HG02763 (cell line): Measurements from ENCODE around the gene GUCD1.
"Not testable (repeated sequence)": the region's sequence is repeated elsewhere in the genome, so short reads cannot be mapped to it uniquely, and the experiment has no call there.

Experiments
- ATAC-seq: cut with Tn5 transposase; IDR thresholded peaks from one replicate; pipeline ENCODE4 v1.9.1; 2021; ENCODE audit warnings: mild to moderate bottlenecking, moderate library complexity; ENCODE audit not compliant: unreplicated experiment

The GUCD1 gene

DNA sequence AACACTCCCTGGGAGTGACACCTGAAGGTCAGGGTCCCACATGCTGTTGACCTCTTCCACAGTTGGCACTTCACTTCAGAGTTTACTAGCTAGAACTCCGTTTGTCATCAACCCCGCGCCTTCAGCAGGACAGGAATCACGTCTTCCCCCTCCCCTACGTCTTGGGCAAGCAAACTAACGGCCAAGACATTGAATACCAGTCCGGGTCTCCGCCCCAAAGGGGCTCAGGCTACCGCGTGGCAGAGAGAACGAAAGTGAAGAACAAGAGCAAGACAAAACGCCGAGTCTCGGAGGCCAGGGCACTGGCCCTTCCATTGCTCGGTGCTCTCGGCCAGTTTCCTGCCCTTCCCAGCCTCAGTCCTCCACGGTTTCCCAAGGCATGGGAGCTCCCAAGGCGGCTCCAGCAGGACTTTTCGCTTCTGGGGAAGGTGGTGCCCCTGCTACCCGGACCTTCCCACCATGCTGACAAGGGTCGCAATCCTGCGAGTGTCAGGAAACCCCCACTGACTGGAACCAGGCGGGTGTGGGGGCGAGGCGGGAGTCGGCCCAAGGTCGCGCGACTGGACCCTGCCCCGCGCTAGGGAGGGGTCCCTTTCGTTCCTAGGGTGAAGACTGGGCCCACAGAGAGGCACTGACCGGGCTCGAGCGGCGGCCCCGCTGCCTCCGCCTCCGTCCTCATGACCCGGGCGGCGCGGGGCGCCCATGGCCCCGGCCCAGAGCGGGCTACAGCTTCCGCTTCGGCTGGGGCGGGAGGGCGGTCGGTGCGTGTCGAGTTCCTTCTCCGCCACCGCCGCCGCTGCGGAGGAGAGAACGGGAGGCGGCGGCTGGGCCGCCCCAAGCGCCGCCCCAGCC is at the start of gene GUCD1:
Gene GUCD1 (minus strand): TSS at position 826 of the 852 bp plus-strand sequence. CDS start 147 bp downstream, at position 679.
- peak; percentile 15 for ATAC-seq

DNA sequence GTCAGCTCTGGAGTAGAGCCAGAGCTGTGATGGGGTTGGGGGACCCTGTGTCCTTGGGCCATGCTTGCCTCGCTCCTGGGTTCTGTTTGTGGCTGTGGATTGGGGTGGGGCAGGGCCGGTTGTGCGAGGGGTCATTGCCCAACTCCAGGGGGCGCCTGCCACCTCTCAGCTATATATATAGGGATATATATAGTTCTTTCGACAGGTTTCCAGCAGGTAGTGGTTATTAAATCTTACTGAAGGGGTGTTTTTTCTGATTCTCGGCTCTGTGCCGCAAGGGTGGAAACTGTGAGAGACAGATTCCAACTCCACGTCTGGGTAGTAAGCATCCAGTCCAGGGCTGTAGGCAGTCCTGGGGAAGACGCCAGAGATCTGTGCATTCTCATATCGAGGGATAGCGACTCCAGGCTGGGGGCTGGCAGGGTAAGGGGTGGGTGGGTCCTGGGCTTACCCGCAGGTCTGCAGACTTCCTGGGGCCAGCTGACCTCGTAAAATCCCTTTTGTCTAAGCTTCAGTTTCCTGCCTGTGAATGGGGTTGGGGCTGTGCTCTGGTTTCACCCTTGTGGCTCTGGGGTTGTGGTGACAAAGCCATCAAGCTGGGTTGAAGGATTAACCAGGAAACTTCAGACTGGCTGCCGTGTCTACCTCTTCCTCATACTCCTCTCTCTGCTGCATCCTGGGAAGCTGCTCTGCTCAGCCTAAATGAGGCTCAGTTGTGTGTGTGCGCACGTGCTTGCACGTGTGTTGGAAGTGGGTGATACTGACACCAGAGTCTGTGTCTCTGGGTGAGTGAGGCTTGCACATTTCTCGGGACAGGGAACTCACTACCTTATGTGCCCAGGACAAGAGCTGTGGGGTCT is 49.1 kb upstream of the GUCD1 start:
- ATAC-seq: not testable (repeated sequence)

DNA sequence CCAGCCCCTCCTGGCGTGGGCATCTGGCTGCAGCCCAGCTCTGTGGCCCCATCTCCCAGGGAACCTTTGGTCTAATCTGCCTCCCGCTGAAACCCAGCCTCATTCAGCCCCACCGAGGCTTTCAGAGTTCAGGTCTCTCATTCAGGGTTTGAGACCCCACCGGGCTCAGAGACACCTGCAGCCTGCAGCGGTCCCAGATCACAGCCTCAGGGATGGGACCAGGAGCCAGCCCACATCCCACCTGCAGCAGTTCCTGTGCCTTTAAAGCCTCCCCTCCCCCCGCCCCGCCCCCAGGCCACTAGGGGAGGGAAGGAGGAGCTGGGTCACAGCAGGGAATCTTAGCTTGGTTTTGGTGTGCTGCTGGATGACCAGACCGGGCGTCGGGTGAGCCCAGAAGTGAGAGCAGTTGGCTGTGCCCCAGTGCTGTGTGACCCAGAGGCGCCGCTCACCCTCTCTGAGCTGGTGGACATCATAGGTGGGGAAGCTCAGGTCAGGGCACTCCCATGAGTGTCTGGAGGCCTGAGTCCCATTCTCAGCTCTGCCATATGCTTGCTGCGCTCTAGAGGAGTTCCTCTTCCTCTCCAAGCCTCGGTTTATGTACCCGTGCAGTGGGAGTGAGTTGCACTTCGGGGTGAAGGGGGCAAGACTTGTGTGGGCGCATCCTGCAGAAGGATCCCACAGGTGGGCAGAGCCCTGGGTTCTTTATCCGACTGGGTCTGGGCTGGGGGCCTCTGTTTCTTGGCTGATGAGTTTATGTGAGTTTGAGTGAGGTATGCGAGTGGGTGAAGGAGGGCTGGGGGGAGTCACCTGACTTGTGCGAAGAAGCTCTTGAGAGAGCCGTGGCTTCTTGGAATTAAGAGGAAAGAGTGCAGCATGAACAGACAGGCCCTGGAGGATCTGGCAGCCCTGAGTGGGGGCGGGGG is 48.2 kb upstream of the GUCD1 start, which contains the start of gene GGT1:
Gene GGT1 (plus strand): TSS at position 347 of the 923 bp plus-strand sequence. CDS start 7,889 bp downstream, outside the sequence.
- not testable (repeated sequence) for ATAC-seq

DNA sequence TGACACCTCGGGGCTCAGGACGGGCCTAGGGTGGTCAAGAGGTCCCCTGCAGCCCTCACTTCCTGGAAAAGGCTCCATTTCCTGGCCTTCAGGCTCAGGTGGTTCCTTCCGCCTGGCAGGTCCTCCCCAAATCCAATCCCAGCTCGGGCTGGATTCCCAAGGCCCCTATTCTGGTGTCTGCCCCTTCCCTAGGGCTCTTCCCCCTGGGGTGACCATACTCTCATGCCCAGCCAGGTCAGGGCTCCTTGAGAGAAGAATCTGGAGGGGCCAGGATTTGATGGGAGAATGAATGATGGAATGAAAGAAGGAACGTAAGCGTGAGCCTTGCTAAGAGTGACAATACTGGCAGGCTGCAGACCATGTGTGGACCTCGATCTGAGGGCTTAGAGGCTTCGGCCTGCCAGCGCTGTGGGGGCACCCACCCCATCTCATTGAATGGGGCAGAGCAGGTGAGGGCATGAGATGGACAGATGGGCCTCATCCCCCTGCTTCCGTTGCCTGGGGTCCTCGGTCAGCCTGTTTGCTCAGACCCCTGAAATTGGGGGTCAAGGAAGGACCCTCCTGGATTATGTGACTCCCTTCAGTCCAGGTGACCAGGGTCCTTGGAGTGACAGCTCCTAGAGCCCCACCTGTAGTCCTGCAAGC is 47.3 kb upstream of the GUCD1 start:
- ATAC-seq: not testable (repeated sequence)

DNA sequence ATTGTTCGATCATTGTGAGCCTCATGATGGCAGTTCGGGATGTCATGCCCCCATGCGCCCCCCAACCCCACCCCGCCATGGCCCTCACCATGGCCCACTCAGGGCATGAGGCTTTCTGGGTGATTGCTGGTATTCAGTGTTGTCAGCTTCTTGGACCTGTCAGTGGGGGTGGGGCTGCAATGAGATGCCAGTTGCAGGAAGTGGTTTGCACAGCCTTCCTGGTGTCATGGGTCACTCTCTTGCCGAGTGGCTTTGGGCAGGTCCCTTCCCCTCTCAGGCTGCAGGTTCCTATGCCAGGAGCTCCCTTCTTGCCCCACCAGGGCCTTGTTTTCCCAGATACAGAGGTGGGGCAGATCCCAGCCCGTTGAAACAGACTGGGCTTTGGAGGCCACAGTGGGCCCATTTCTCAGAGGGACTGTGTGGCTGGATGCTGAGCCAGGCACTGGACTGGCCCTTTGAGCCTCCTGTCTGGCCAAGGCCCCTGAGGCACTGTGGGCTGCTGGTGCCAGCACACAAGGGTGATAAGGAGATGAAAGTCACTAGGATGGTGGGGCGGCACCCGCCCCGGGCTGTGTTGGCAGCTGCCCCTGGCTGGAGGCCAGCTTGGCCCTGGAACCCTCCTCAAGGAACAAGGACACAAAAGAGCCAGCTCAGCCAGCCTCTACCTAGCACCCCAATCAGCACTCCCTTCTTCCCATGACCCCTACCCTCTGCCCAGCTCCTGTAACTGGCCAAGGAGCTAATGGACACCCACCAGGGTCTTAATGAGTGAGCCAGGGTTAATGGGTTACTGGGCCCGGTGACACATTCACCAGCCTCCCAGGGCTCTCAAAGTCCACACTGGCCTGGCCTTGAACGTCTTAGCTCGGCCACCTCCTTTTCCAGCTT is 46.5 kb upstream of the GUCD1 start:
- no peak for ATAC-seq

DNA sequence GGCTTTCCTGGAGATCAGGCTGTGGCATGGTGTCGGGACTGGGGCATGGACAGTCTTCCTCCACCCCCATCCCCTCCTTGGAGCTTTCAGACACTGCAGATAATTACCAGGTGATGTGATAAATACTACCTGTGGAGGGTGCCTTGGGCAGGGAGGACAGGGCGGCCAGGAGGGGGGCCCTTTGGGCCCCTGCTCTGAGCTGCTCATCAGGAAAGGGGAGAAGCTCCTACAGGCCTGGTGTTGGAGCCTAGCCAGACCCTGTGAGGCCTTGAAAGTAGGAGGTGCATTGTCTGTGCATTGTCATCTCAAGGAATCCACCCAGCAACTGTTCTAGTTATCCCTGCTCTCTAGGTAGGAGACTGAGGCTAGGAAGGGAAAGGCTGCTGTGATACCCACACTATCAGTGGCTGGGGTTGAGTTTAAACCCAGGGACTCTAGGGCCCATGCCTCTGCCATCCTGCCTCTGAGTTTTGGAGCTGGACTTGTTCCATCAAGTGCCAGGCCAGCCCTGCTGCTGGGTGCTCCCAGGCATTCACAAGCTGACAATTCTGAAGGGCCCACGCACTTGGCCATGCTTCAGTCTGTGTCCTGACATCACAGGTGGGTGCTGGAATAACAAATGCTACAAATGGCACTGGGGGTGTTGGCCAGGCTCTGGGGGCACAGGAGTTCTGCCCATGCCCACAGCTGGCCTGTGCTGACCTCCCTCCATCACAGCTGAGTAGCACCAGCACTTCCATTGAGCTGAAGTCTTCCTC is 45.2 kb upstream of the GUCD1 start:
- not testable (repeated sequence) for ATAC-seq

DNA sequence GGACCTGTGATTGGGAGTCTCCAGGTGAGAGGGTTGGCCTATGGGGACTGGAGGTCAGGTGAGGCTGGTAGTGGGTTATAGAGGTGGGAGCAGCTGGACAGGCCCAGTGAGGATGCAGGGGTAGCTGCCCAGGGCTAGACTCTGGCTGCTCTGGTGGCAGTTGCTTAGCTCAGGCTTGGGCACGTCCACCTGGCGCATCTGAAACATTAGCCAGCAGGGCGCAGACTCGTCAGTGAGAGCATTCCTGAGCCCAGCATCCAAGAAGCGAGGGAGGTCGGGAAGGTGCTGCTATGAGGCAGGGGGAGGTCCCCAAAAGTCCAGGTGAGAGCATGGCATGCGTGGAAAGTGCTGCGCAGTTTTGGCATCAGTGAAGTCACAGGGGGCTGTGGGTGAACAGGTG is 44.6 kb upstream of the GUCD1 start:
- no peak for ATAC-seq

DNA sequence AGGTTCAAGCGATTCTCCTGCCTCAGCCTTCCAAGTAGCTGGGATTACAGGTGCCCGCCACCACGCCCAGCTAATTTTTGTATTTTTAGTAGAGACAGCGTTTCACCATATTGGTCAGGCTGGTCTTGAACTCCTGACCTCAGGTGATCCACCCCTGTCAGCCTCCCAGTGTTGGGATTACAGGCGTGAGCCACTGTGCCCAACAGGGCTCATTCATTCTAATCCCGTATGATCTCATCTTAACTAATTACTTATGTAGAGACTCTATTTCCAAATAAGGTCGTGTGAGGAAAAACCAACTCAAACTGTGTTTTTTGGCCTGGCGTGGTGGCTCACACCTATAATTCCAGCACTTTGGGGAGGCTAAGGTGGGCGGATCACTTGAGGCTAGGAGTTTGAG is 42.1 kb upstream of the GUCD1 start:
- not testable (repeated sequence) for ATAC-seq

DNA sequence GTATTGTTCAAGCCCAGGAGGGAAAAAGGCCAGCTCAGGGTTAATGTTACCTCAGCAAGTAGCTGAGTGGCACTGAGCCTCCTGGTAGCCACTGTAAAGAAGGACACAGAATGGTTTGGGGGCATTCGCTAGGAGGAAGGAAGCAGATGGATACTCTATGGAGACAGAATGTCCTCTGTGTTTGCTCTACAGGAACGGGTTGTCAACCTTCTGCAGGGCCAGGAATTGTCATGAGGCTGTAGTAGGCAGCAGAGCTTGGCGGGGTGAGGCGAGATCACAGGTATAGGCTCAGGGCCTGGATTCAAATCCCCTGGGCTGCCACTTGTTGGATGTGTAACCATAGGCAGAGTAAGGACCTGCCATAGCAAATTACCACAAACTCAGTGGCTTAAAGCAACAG is 40.9 kb upstream of the GUCD1 start:
- no peak for ATAC-seq

DNA sequence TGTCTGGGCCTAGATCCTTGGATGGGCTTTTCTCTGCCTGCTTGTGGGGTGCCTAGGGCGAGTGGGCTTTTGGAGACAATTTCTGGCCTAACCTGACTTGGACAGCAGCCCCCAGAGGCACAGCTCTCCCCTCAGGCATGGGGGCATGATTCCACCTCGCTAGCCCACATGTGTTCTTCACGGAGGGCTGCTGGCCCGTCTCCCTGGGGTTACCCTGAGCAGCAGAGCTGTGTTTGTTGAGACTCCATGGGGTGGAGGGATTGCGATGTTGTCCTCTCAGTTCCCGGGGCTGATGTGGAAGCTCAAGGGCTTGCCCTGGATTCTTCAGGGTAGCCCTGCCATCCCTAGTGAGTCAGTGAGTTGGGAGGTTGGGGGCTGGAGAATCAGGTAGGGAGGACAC is 40.3 kb upstream of the GUCD1 start:
- no peak for ATAC-seq

DNA sequence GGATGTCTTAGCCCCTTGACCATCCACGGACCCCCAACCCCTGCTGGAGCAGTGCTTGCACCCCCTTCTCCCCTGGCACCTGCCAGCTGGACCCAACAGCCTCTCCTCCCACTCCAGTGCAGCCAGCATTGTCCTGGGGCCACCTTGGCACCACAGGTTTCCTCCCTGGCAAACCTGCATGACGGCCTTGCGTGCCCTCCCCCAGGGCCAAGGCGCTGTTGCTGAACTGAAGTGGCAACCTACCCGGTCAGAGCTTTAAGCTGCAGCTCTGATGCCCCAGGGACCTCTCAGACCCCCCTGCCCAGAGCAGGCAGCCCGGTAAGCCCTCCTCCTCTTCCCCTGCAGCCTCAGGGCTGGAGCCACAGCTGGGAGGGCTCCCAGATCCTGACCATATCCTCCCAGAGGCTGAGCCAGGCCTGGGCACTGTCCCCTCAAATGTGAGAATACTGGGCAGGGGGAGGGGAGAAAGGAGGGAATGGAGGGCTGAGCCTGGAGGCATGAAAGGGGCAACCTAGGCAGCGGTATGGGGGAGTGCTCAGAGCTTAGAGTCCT is 39.7 kb upstream of the GUCD1 start:
- no peak for ATAC-seq

DNA sequence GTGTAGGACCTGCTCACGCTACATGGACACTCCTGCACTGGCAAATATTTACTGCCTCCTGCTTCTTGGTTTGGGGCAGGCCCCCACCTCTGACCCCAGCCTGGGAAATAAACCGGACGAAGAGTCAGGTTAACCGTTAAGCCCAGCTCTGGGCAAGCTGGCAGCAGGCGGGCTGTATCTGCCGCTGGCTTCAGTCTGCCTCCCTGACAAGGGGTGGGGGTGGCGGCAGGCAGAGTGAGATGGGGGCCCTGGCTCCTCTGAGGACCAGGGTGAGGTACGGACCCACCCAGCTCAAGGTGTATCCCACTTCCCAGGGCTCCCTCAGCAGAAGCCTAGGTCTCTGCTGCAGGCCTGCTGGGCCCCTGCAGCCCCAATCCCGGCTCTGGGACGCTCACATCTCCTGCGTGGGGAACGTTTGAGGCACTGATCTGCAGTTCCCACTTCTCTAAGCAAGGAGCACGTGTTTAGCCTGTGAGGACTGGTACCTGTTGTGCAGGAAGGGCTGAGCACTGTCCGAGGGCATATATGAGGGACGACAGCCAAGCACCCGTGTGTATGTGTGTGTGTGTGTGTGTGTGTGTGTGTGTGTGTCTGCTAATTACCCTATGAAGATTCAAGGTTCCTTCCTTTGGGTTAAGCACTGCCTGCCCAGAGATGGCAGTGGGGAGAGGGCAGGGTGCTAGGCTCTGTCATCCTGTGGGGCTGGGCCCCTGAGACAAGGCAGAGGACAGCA is 39.1 kb upstream of the GUCD1 start:
- no peak for ATAC-seq

DNA sequence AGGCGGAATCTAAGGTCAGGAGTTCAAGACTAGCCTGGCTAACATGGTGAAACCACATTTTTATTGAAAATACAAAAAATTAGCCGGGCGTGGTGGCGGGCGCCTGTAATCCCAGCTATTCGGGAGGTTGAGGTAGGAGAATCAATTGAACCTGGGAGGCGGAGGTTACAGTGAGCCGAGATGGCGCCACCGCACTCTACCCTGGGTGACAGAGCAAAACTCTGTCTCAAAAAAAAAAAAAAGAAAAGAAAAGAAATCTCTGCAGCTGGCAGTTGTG is 38.6 kb upstream of the GUCD1 start:
- not testable (repeated sequence) for ATAC-seq

DNA sequence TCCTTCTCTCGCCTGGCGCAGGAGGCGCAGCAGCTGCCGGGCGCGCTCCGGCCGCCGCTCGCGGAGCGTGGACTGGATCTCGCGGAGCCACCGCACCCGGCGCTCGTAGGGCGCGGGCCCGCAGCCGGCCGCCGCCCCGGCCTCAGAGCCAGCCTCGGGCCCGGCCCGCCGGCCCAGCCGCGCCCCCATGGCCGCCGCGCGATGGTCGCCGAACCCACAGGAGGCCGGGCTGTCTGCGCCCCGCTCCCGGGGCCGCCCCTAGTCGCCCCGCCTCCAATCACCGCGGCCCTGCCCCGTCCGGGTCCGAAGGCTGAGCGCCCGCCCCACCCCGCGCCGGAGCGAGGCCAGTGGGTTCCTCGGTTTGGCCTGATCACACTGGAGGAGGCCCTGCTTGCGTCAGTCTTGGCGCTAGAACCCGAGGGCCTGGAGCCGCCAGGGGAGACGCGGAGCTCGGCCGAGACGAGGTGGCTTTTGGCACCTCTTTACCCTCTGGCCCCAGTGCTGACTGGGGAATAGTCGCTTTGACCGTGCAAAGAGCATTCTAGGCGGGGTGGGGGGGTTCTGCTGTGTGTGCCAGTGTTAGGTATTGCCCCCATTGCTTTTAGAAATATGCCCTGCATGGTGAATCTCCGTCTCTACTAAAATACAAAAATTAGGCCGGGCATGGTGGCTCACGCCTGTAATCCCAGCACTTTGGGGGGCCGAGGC is 38.1 kb upstream of the GUCD1 start, which contains the start of gene LRRC75B:
Gene LRRC75B (minus strand): TSS at position 223 of the 708 bp plus-strand sequence. CDS start 34 bp downstream, at position 189.
- ATAC-seq: peak; percentile 67

DNA sequence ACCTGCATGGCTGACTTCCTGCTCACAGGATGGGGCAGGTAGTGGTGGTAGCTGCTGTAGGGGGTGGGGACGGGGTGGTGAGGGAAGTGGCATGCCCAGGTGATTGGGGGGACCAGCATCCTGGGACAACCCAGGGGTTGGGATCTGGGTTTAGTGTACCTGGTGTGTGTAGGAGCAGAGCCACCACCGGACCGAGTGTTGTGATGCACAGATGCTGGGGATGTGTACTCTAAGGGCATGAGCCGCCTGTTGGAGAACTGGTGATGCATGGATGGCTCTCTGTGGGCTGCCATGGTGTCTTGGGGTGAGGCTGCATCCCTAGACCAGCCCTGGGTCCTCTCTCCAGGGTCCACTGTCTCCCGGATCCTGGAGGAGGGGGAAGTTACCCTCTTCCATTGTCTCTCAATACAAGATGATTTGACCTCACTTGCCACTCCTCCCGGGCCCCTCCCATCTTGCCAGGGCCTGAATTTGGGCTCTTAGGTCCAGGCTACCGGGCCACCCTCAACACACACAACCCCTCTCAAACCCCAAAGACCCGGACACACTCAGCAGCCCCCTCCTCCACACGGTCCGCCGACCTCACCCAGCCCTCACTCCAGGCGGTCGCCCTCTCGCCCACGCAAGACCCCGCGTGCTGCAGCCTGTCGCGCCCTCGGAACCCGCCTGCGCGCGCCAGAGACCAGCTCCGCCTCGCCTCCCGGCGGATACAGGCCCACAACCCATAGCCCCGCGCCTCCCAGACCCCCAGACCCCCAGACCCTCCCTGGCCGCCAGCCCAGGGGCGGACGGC is 37.3 kb upstream of the GUCD1 start:
- ATAC-seq: peak; percentile 12

DNA sequence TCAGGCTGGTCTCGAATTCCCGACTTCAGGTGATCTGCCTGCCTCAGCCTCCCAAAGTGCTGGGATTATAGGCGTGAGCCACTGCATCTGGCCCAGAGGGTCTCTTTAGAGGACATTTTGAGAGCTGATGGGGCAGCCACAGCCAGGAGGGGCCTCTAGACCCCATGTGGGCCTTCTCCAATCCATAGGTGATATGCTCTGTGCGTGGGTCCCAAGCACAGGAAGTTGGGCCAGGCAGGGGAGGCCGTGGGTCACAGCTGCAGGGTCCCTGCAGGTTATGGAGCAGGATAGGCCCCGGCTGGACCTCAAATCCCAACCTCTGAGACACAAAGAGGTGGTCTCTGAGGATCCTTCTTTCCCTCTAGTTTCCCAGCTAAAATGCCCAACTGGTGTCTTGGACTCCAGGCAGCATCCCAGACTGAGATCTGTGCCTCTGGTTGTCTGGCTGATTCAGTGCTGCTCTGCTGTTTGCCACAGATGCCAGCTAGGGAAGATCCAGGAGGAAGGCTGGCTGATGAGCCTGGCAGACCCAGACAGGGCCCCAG is 36.4 kb upstream of the GUCD1 start:
- no peak for ATAC-seq
